GM12873 (cell line): ENCODE data around the gene ETAA1.

Experiments
- CTCF ChIP-seq: IDR thresholded peaks from 2 replicates; pipeline ENCODE4 v1.5.1; 2012; ENCODE audit warnings: low read depth, mild to moderate bottlenecking, moderate library complexity, low read length, control low read depth; ENCODE audit not compliant: insufficient read depth; ENCODE audit errors: missing control alignments

The ETAA1 gene

DNA sequence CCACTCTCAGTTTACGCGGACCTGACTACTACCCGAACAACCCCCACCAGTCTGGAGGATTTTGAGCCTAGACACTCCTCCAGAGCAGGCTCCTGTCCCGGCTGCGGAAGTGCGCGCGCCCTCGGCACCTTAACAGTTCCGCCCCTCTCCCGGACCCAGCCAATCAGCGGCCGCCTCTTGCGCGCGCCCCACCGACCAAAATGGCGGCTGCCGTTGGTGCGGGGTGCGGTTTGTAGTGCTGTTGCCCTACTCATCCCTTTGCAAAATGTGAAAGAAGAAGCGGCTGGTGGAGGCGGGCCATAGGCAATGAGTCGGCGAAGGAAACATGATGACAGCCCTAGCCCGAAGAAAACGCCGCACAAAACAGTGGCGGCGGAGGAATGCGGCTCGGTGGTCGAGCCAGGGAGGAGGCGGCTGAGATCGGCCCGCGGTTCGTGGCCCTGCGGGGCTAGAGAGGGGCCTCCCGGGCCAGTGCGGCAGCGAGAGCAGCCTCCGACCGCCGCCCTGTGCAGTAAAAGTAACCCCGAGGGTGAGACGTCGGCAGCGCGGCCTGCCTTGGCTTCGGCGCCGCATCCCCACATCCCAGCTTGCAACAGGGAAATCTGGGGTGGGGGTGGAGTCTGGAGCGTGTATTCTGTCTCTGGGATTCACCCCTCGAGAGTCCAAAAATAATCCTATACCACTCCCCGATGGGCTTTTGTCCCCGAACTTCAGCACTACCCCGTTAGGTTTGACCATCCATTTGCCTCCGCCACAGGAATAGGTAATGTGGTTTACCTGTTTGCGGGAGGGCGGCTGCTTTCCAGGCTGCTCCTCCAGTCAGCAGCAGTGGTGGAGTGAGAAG is at the start of gene ETAA1:
ETAA1 (plus strand) TSS at position 191 of the 844 bp plus-strand sequence; CDS start at position 307, 116 bp downstream.
- TF ChIP-seq CTCF = no peak

DNA sequence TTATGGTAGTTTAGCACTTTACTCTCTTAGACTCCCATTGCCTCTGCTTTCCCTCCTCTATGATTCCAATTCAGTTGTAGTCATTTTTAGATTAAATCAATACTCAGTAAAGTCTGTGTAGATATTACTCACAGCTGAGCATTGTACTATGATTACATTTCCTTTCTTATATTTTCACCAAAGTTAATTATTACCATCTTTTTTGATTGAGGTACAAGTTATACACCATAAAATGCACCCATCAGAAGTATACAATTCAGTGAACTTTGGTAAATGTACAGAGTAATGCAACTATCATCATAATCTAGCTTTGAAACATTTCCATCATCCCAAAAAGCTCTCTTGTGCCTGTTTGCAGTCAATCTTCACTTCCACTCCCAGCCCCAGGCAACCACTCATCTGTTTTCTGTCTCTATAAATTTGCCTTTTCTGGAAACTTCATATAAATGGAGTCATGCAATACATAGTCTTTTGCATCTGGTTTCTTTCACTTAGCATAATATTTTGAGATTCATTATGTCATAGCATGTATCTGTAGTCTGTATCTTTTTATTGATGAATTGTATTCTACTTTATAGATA is 30.2 kb upstream of the ETAA1 start:
- TF ChIP-seq CTCF = no peak

DNA sequence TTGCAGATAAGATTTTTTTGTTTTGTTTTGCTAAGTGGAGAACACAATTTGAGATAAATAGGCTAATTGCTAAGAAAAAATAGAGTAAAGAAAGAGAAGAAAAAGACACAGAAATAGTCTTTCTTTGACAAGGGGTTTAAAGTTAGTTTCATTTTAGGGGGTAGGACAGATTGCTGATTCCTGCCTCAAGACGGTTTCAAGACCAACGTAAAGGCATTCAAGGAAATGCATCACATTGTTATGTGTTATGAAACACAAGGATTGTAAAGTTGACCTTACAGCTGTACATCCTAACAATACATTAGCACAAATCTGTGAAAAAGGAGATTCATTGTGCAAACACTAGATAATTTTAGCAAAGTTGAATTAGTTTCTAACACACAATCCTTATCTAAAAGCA is 22.7 kb upstream of the ETAA1 start:
- no peak for TF ChIP-seq CTCF

- no peak for TF ChIP-seq CTCF
These were observed 22.2 kb upstream of the ETAA1 start for GRCh38 chr2:67374949-67375348.

GRCh38 chr2:67378555-67378954 is 18.6 kb upstream of the ETAA1 start:
- TF ChIP-seq CTCF = no peak

- TF ChIP-seq CTCF = no peak
These were observed 18.1 kb upstream of the ETAA1 start for GRCh38 chr2:67379048-67379447.

DNA sequence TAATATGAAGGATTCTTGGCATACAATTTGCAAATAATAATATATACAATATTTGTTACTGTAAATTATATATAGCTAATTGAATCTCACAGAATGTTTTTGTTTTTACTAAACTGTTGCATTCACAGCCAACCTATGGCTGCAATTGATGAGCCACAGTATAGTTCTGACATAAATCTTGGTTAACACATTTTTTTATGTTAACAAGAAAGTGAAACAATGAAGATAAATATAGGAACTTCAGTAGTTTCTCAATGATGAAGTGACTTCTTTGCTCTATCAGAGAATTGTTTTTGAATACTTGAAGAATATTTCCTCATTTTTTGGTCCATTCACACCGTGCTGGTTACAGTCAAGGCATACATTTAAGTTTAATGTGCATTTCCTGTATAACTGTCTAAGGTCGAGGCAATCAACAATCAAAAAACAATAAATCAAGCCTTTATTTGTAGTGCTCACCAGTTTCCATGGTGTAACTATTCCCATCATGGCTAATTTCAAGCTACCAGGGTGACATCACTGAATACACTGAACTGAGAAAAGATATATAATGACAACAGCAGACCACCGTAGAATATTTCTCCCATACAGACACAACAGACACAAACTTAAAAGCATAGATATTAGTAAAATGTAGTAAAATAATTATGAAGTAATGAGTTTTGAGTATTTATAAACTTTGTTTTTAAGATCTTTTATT is 12.9 kb upstream of the ETAA1 start:
- no peak for TF ChIP-seq CTCF
